ENCODE data around the gene PCDHGA7.
A peak's percentile ranks its signal among the peaks of the same experiment; 100 is the strongest.
"Not testable (repeated sequence)": the region's sequence is repeated elsewhere in the genome, so short reads cannot be mapped to it uniquely, and the experiment has no call there.

The PCDHGA7 gene

GRCh38 chr5:141366016-141366896 lies 16.3 kb upstream of the PCDHGA7 start:
- DNase-seq, result no peak

DNA sequence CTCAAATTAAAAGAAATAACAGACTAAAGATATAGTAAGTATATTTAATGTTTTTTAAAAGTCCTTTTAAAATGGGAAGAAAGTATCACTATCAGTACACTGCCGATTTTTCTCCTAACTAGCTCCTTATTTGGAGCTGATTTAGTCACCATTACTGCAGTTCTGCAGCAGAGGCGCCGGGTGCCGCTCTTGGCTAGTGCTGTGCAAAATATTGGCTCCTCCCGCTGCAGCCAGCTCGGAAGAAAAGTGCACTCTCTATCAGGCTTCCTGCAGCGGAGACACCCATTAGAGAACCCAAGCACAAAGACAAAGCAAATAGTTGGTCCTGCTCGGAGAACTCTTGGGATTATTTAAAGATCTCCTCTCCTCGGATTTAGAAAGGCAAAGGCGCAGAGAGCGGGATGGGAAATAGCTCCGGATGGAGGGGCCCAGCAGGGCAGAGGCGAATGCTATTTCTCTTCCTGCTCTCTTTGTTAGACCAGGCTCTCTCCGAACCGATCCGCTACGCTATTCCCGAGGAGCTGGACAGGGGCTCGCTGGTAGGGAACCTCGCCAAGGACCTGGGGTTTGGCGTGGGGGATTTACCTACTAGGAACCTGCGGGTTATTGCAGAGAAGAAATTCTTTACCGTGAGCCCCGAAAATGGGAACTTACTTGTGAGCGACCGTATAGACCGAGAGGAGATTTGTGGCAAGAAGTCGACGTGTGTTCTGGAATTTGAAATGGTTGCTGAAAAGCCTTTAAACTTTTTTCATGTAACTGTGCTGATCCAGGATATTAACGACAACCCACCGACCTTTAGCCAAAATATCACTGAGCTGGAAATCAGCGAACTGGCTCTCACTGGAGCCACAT lies 12.3 kb upstream of the PCDHGA7 start, which contains the start of gene PCDHGB3:
TSS of gene PCDHGB3 (plus strand) at position 249 of the 855 bp plus-strand sequence. CDS start at position 402, 153 bp downstream.
- peak; percentile 41 for DNase-seq

DNA sequence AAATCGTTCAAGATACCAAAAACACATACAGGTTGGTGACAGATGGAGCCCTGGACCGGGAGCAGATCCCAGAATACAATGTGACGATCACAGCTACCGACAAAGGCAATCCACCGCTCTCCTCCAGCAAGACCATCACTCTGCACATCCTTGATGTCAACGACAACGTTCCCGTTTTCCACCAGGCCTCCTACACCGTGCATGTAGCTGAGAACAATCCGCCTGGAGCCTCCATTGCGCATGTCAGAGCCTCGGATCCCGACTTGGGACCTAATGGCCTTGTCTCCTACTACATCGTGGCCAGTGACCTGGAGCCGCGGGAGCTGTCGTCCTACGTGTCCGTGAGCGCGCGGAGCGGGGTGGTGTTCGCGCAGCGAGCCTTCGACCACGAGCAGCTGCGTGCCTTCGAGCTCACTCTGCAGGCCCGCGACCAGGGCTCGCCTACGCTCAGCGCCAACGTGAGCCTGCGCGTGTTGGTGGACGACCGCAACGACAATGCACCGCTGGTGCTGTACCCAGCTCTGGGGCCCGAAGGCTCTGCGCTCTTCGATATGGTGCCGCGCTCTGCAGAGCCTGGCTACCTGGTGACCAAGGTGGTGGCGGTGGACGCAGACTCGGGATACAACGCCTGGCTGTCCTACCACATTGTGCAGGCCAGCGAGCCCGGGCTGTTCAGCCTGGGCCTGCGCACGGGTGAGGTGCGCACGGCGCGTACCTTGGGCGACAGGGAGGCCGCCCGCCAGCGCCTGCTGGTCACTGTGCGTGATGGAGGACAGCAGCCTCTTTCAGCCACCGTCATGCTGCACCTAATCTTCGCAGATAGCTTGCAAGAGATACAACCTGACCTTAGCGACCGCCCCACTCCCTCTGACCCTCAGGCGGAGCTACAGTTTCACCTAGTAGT lies 10.7 kb upstream of the PCDHGA7 start:
- DNase-seq, result no peak

GRCh38 chr5:141373673-141374317 lies 8.7 kb upstream of the PCDHGA7 start, which contains the start of gene PCDHGA6:
TSS of gene PCDHGA6 (plus strand) at chr5:141373891. CDS start at chr5:141374084, 193 bp downstream.
- no peak for DNase-seq

- no peak for DNase-seq
These were observed 7.9 kb upstream of the PCDHGA7 start for GRCh38 chr5:141374627-141375026.

- not testable (repeated sequence) for DNase-seq
These were observed 6.9 kb upstream of the PCDHGA7 start for GRCh38 chr5:141375444-141376155.

DNA sequence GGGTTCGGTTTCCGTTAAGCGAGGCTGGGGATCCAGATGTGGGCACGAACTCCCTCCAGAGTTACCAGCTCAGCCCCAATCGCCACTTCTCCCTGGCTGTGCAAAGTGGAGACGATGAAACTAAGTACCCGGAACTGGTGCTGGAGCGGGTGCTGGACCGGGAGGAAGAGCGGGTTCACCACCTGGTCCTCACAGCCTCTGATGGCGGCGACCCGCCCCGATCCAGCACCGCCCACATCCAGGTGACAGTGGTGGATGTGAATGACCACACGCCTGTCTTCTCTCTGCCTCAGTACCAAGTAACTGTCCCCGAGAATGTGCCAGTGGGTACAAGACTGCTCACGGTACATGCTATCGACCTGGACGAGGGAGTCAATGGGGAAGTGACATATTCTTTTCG lies 803 bp downstream of the PCDHGA7 start:
- no peak for DNase-seq

- no peak for DNase-seq
These were observed 2.1 kb downstream of the PCDHGA7 start for GRCh38 chr5:141384471-141385267.

- peak; percentile 40 for DNase-seq
These were observed 5.2 kb downstream of the PCDHGA7 start, which contains the start of gene PCDHGB4 for GRCh38 chr5:141387557-141388311. TSS of gene PCDHGB4 (plus strand) at chr5:141387698. CDS start at chr5:141387885, 187 bp downstream.

DNA sequence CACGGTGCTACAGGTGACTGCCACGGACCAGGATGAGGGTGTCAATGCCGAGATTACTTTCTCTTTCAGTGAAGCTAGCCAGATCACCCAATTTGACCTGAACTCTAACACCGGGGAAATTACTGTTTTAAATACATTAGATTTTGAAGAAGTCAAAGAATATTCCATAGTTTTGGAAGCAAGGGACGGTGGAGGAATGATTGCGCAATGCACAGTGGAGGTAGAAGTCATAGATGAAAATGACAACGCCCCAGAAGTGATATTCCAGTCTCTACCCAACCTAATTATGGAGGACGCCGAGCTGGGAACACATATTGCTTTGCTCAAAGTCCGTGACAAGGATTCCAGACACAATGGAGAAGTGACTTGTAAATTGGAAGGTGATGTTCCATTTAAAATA lies 6.1 kb downstream of the PCDHGA7 start:
- no peak for DNase-seq

- no peak for DNase-seq
These were observed 6.9 kb downstream of the PCDHGA7 start for GRCh38 chr5:141389153-141390042.

GRCh38 chr5:141392429-141393198 lies 10.1 kb downstream of the PCDHGA7 start, which contains the start of gene PCDHGA8:
TSS of gene PCDHGA8 (plus strand) at chr5:141392633. CDS start at chr5:141392814, 181 bp downstream.
- DNase-seq, result no peak

DNA sequence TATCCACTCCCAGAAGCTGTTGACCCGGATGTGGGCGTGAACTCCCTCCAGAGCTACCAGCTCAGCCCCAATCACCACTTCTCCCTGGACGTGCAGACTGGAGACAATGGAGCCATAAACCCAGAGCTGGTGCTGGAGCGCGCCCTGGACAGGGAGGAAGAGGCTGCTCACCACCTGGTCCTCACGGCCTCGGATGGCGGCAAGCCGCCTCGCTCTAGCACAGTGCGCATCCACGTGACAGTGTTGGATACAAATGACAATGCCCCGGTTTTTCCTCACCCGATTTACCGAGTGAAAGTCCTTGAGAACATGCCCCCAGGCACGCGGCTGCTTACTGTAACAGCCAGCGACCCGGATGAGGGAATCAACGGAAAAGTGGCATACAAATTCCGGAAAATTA lies 10.7 kb downstream of the PCDHGA7 start:
- no peak for DNase-seq

DNA sequence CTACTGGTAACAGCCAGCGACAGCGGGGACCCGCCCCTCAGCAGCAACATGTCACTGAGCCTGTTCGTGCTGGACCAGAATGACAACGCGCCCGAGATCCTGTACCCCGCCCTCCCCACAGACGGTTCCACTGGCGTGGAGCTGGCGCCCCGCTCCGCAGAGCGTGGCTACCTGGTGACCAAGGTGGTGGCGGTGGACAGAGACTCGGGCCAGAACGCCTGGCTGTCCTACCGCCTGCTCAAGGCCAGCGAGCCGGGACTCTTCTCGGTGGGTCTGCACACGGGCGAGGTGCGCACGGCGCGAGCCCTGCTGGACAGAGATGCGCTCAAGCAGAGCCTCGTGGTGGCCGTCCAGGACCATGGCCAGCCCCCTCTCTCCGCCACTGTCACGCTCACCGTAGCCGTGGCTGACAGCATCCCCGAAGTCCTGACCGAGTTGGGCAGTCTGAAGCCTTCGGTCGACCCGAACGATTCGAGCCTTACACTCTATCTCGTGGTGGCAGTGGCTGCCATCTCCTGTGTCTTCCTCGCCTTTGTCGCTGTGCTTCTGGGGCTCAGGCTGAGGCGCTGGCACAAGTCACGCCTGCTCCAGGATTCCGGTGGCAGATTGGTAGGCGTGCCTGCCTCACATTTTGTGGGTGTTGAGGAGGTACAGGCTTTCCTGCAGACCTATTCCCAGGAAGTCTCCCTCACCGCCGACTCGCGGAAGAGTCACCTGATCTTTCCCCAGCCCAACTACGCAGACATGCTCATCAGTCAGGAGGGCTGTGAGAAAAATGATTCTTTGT lies 12.1 kb downstream of the PCDHGA7 start:
- not testable (repeated sequence) for DNase-seq

GRCh38 chr5:141397756-141398551 lies 15.4 kb downstream of the PCDHGA7 start, which contains the start of gene PCDHGB5:
TSS of gene PCDHGB5 (plus strand) at chr5:141397947. CDS start at chr5:141398128, 181 bp downstream.
- DNase-seq, result peak; percentile 52

DNA sequence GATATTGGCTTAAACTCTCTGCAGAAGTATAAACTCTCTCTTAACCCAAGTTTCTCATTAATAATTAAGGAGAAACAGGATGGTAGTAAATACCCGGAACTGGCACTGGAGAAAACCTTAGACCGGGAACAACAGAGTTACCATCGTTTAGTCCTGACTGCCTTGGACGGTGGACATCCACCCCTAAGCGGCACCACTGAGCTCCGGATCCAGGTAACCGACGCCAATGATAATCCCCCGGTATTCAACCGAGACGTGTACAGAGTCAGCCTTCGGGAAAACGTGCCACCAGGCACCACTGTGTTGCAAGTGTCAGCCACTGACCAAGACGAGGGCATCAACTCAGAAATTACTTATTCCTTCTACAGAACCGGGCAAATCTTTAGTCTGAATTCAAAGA lies 16.1 kb downstream of the PCDHGA7 start:
- DNase-seq, result no peak
